ENCODE data around the gene CD300LG.

DNA sequence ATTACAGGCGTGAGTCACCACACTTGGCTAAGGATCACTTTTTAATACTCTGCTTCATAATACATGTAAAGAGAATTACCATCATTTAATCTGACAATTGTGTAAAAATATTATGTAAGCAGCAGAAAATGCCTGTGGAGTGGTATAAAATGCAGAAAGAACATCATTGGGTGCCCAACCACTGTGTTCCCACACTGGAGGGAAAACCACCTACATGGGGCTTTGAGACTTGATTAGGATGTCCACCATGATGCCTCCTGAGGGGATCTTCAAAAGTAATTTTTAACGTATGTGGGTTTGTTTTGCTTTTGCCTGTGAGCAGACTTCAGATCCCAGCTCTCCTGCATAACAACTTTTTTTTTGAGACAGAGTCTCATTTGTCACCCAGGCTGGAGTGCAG, 47.9 kb upstream of the CD300LG start:
- TF ChIP-seq, protein P1, sequence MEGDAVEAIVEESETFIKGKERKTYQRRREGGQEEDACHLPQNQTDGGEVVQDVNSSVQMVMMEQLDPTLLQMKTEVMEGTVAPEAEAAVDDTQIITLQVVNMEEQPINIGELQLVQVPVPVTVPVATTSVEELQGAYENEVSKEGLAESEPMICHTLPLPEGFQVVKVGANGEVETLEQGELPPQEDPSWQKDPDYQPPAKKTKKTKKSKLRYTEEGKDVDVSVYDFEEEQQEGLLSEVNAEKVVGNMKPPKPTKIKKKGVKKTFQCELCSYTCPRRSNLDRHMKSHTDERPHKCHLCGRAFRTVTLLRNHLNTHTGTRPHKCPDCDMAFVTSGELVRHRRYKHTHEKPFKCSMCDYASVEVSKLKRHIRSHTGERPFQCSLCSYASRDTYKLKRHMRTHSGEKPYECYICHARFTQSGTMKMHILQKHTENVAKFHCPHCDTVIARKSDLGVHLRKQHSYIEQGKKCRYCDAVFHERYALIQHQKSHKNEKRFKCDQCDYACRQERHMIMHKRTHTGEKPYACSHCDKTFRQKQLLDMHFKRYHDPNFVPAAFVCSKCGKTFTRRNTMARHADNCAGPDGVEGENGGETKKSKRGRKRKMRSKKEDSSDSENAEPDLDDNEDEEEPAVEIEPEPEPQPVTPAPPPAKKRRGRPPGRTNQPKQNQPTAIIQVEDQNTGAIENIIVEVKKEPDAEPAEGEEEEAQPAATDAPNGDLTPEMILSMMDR (IDR thresholded peaks at IDR 0.05; ENCODE audit: insufficient read depth, low read depth, low read length): no peak
- no peak for TF ChIP-seq EZH2 (IDR thresholded peaks at IDR 0.05; ENCODE audit: insufficient read depth, low read length)
